Astrocyte (in vitro differentiated cells and primary cell): Measurements from ENCODE around the gene ELN. TPM values are rescaled to one million over a fixed set of nuclear protein-coding genes. Genes with fewer than 3 reads are reported as not detected.

Experiments
- DNase-seq: peaks from one replicate; pipeline ENCODE4 v3.0.0-alpha.2; 2010; ENCODE audit warnings: low read depth
- FAIRE-seq: peaks from 2 replicates; lab custom pipeline; 2011; peaks lifted over from hg19 to GRCh38; lab: Jason Lieb, UNC
- H2AFZ ChIP-seq: 2 replicates; pipeline ENCODE4 v1.6.0; 2012; ENCODE audit warnings: low read depth, low read length, inconsistent platforms
- H3K27ac ChIP-seq: 2 replicates; pipeline ENCODE4 v1.5.1; 2011; ENCODE audit warnings: low read depth, low read length, inconsistent platforms
- H3K27me3 ChIP-seq: 2 replicates; pipeline ENCODE4 v1.6.0; 2011; ENCODE audit warnings: low read length, inconsistent platforms; ENCODE audit not compliant: insufficient read depth
- H3K36me3 ChIP-seq: 2 replicates; pipeline ENCODE4 v1.5.1; 2011; ENCODE audit warnings: low read length, inconsistent platforms; ENCODE audit not compliant: insufficient read depth
- H3K4me1 ChIP-seq: 2 replicates; pipeline ENCODE4 v1.5.1; 2011; ENCODE audit warnings: low read length, inconsistent platforms; ENCODE audit not compliant: insufficient read depth
- H3K4me2 ChIP-seq: 2 replicates; pipeline ENCODE4 v1.6.0; 2012; ENCODE audit warnings: low read length, inconsistent platforms
- H3K4me3 ChIP-seq: 2 replicates; pipeline ENCODE4 v1.5.1; 2011; ENCODE audit warnings: low read depth, mild to moderate bottlenecking, low read length, inconsistent platforms; ENCODE audit not compliant: insufficient read depth
- H3K79me2 ChIP-seq: 2 replicates; pipeline ENCODE4 v1.6.0; 2012; ENCODE audit warnings: mild to moderate bottlenecking, low read length, inconsistent platforms; ENCODE audit not compliant: insufficient read depth
- H3K9ac ChIP-seq: 2 replicates; pipeline ENCODE4 v1.6.0; 2012; ENCODE audit warnings: mild to moderate bottlenecking, low read length, inconsistent platforms
- H3K9me3 ChIP-seq: 2 replicates; pipeline ENCODE4 v1.5.1; 2012; ENCODE audit warnings: low read depth, mild to moderate bottlenecking, low read length, inconsistent platforms; ENCODE audit not compliant: insufficient read depth
- H4K20me1 ChIP-seq: 2 replicates; pipeline ENCODE4 v1.6.0; 2012; ENCODE audit warnings: low read length, inconsistent platforms; ENCODE audit not compliant: insufficient read depth
- H3K27ac Mint-ChIP-seq: one replicate; pipeline ENCODE4 v1.8.0; 2021; ENCODE audit warnings: mild to moderate bottlenecking, mixed read lengths; ENCODE audit not compliant: unreplicated experiment
- H3K27me3 Mint-ChIP-seq: one replicate; pipeline ENCODE4 v1.8.0; 2021; ENCODE audit warnings: low read depth, mixed read lengths; ENCODE audit not compliant: unreplicated experiment
- H3K36me3 Mint-ChIP-seq: one replicate; pipeline ENCODE4 v1.8.0; 2021; ENCODE audit warnings: low read depth, mixed read lengths; ENCODE audit not compliant: unreplicated experiment
- H3K4me1 Mint-ChIP-seq: one replicate; pipeline ENCODE4 v1.8.0; 2021; ENCODE audit warnings: low read depth, mixed read lengths; ENCODE audit not compliant: unreplicated experiment
- H3K4me3 Mint-ChIP-seq: one replicate; pipeline ENCODE4 v1.8.0; 2021; ENCODE audit warnings: mild to moderate bottlenecking, moderate library complexity, mixed read lengths; ENCODE audit not compliant: unreplicated experiment
- H3K9me3 Mint-ChIP-seq: one replicate; pipeline ENCODE4 v1.8.0; 2021; ENCODE audit warnings: mild to moderate bottlenecking, mixed read lengths; ENCODE audit not compliant: unreplicated experiment
- CTCF ChIP-seq: IDR thresholded peaks from 2 replicates; pipeline ENCODE4 v1.5.1; 2011; ENCODE audit warnings: low read depth, mild to moderate bottlenecking, inconsistent platforms, low read length, moderate library complexity; ENCODE audit not compliant: insufficient read depth
- EZH2 ChIP-seq: IDR thresholded peaks from 2 replicates; pipeline ENCODE4 v1.6.1; 2012; ENCODE audit warnings: mild to moderate bottlenecking, low read length, inconsistent platforms; ENCODE audit not compliant: insufficient read depth
- total RNA-seq: library from RNA; stranded (reverse); gene quantifications from 2 replicates; pipeline ENCODE4 v1.2.1, GENCODE V29; 2021

ELN gene
- total RNA-seq, 1 donor from 2014 or later = 0.75 TPM

DNA sequence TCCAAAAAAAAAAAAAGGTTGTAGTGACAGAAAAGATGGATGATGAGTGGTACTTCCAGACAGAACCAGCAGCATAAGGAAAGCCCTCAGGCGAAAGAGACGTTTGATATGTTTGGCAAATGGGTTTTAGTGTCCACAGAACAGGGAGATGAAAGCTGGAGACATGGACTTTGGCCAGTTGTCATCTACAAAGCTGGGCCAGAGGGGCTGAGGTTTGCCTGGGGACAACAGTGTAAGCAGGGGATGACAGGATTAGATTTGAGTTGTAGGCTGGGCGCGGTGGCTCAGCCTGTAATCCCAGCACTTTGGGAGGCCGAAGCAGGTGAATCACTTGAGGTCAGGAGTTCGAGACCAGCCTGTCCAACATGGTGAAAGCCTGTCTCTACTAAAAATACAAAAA, 47.8 kb upstream of the ELN start:
- H3K27me3 Mint-ChIP-seq = peaks cover 37% of the 10 kb centered on the region
- Histone ChIP-seq H3K9me3 (no peaks in the 10 kb centered on the region), H3K27me3 (peaks cover 2% of the 10 kb centered on the region), H3K4me3 (no peak overlapping the region), H3K4me2 (no peak overlapping the region), H2AFZ (no peak overlapping the region), H3K4me1 (no peaks in the 10 kb centered on the region), H3K79me2 (no peaks in the 10 kb centered on the region), H3K9ac (no peak overlapping the region), H4K20me1 (no peaks in the 10 kb centered on the region), H3K27ac (no peak overlapping the region), H3K36me3 (no peaks in the 10 kb centered on the region)
- no peak overlapping the region for H3K4me3 Mint-ChIP-seq
- TF ChIP-seq CTCF (no peak), EZH2 (no peak)
- H3K4me1 Mint-ChIP-seq = no peaks in the 10 kb centered on the region
- no peaks in the 10 kb centered on the region for H3K36me3 Mint-ChIP-seq
- DNase-seq (no peak), FAIRE-seq (no peak)
- H3K9me3 Mint-ChIP-seq = no peaks in the 10 kb centered on the region
- H3K27ac Mint-ChIP-seq = no peak overlapping the region

GRCh38 chr7:73981933-73982332, 46.0 kb upstream of the ELN start:
- Histone ChIP-seq H3K27me3 (peaks cover 2% of the 10 kb centered on the region), H3K4me1 (no peaks in the 10 kb centered on the region), H3K9ac (no peak overlapping the region), H3K36me3 (no peaks in the 10 kb centered on the region), H3K9me3 (no peaks in the 10 kb centered on the region), H3K4me3 (no peak overlapping the region), H3K4me2 (no peak overlapping the region), H3K27ac (no peak overlapping the region), H3K79me2 (no peaks in the 10 kb centered on the region), H4K20me1 (no peaks in the 10 kb centered on the region), H2AFZ (no peak overlapping the region)
- no peak for FAIRE-seq
- H3K4me1 Mint-ChIP-seq = no peaks in the 10 kb centered on the region
- no peaks in the 10 kb centered on the region for H3K36me3 Mint-ChIP-seq
- no peak overlapping the region for H3K4me3 Mint-ChIP-seq
- no peak overlapping the region for H3K27ac Mint-ChIP-seq
- peaks cover 29% of the 10 kb centered on the region for H3K27me3 Mint-ChIP-seq
- H3K9me3 Mint-ChIP-seq = no peaks in the 10 kb centered on the region
- TF ChIP-seq EZH2 (no peak), CTCF (no peak)
- no peak for DNase-seq

DNA sequence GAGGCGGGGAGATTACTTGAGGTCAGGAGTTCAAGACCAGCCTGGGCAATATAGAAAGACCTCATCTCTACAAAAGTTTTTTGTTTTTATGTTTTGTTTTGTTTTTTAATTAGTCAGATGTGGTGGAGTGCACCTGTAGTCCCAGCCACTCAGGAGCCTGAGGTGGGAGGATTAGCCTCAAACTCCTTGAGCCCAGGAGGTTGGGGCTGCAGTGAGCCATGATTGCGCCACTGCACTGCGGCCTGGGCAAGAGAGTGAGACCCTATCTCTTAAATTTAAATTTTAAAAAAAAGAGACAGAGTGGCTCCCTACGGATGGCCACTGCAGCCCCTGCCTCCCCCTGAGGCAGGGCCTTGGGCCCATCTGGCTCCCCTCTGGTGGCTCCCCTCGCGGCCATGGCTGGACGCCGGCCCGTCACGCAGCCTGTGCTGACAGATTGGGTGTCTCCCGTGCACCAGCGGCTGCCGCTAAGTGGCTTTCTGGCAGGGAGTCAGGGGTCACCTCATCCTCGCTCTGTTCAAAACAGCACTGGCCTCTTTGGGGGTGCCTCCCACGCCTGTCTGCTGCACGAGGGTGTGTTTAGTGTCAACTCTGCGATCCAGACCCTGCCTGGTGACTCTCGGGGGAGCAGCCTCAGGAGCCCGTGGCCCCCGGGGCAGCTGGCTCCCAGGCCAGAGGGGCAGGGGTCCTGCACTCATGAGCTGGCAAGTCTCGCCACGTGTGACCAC, 44.4 kb upstream of the ELN start:
- H3K4me1 ChIP-seq = no peaks in the 10 kb centered on the region
- no peak overlapping the region for H2AFZ ChIP-seq
- H3K27me3 Mint-ChIP-seq = peaks cover 20% of the 10 kb centered on the region
- no peak for TF ChIP-seq CTCF
- no peak for TF ChIP-seq EZH2
- no peak overlapping the region for H3K4me3 ChIP-seq
- FAIRE-seq (no peak), DNase-seq (no peak)
- no peak overlapping the region for H3K9ac ChIP-seq
- peaks cover 2% of the 10 kb centered on the region for H3K36me3 Mint-ChIP-seq
- no peaks in the 10 kb centered on the region for H3K9me3 Mint-ChIP-seq
- H3K9me3 ChIP-seq = no peaks in the 10 kb centered on the region
- H3K27ac Mint-ChIP-seq = no peak overlapping the region
- no peak overlapping the region for H3K4me2 ChIP-seq
- no peak overlapping the region for H3K27ac ChIP-seq
- H3K36me3 ChIP-seq = no peaks in the 10 kb centered on the region
- peaks cover 2% of the 10 kb centered on the region for H3K27me3 ChIP-seq
- no peaks in the 10 kb centered on the region for H4K20me1 ChIP-seq
- H3K4me1 Mint-ChIP-seq = peaks cover 2% of the 10 kb centered on the region
- no peaks in the 10 kb centered on the region for H3K79me2 ChIP-seq
- H3K4me3 Mint-ChIP-seq = no peak overlapping the region
